Lower leg skin (tissue), 3 donors: ENCODE data around the gene ACKR4.

ENCODE experiments used
- CTCF ChIP-seq, 3 donors: fragments of 450-650 bp; IDR thresholded peaks; one replicate each; pipeline ENCODE4 v1.5.1; 2016; ENCODE audit warnings: antibody characterized with exemption in 3 of 3, mild to moderate bottlenecking in 3 of 3, moderate library complexity in 2 of 3
- POLR2A ChIP-seq, 2 donors: fragments of 450-650 bp; IDR thresholded peaks; one replicate each; pipeline ENCODE4 v1.6.1; 2016 to 2017; ENCODE audit warnings: antibody characterized with exemption in 2 of 2, mild to moderate bottlenecking in 1 of 2, moderate library complexity in 1 of 2

DNA sequence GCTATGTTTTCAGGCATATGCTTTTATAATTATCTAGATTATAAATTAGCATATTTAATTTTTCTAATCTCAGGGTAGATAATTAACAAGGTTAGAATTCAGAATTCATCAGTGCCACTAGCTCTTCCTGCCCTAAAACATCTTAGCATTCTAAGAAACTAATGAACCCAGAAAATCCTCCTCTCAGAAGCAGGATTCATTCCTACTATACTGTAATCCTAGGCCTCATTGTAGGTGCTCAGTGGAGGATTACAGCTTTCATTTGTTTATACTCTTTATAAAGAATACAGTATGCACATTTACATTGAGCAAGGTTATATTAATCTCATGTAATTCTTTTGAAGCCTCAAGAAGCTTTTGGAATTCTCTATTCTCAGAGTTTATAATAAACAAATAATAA, 41.6 kb downstream of the ACKR4 start:
- no peak for TF ChIP-seq CTCF (IDR thresholded peaks at IDR 0.05)
- TF ChIP-seq POLR2A (IDR thresholded peaks at IDR 0.05): no peak
